TTC549 (cell line): Measurements from ENCODE around the gene RCOR1.
"Not testable (repeated sequence)": the region's sequence is repeated elsewhere in the genome, so short reads cannot be mapped to it uniquely, and the experiment has no call there.

ENCODE experiments used
- FAIRE-seq: peaks from 2 replicates; lab custom pipeline; 2012; peaks lifted over from hg19 to GRCh38; lab: Jason Lieb, UNC

Gene RCOR1

DNA sequence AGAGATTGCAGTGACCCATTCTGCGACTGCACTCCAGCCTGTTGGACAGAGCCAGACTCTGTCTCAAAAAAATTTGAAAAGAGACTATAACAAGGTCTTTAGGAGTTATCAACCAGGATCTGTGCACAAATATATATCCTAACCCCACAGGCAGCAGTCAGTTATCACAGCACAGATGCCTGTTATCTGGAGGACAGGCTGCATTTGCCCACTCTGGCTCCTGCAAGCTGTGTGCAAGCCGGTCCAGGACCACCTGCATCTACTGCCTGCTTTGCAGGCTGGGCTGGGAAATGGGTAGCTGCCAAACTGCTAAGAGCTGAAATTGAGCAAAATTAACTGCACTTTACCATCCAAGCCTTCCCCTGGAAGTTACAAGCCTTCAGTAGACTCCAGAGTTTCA lies 21.4 kb upstream of the RCOR1 start:
- FAIRE-seq, result no peak

DNA sequence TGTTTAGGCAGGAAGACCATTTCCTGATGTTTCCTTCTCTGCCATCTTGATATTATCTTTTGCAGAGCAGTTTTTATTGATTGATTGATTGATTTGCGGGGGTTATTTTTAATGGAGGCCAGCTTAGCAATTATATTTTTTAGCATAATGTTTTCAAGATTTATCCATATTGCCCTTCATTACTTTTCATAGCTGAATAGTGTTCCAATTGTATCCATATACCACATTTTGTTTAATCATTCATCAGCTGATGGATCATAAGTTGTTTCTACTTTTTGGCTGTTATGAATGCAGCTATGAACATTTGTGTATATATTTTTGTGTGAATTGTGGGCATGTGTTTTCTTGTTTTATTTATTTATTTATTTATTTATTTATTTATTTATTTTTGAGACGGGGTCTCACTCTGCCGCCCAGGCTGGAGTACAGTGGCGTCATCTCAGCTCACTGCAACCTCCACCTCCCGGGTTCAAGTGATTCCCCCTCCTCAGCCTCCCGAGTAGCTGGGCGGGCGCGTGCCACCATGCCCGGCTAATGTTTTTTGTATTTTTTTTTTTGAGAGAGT lies 20.9 kb upstream of the RCOR1 start:
- no peak for FAIRE-seq

DNA sequence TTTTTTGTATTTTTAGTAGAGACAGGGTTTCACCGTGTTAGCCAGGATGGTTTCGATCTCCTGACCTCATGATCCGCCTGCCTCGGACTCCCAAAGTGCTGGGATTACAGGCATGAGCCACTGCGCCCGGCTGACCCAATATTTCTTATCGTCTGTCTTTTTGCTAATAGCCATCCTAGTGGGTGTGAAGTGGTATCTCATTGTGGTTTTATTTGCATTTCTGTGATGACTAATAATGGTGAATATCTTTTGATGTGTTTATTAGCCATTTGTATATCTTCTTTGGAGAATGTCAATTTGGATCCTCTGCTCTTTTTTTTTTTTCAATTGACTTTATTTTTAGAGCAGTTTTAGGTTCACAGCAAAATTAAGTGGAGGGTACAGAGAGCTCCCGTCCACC lies 19.3 kb upstream of the RCOR1 start:
- not testable (repeated sequence) for FAIRE-seq

GRCh38 chr14:102573591-102574046 lies 18.8 kb upstream of the RCOR1 start:
- no peak for FAIRE-seq

DNA sequence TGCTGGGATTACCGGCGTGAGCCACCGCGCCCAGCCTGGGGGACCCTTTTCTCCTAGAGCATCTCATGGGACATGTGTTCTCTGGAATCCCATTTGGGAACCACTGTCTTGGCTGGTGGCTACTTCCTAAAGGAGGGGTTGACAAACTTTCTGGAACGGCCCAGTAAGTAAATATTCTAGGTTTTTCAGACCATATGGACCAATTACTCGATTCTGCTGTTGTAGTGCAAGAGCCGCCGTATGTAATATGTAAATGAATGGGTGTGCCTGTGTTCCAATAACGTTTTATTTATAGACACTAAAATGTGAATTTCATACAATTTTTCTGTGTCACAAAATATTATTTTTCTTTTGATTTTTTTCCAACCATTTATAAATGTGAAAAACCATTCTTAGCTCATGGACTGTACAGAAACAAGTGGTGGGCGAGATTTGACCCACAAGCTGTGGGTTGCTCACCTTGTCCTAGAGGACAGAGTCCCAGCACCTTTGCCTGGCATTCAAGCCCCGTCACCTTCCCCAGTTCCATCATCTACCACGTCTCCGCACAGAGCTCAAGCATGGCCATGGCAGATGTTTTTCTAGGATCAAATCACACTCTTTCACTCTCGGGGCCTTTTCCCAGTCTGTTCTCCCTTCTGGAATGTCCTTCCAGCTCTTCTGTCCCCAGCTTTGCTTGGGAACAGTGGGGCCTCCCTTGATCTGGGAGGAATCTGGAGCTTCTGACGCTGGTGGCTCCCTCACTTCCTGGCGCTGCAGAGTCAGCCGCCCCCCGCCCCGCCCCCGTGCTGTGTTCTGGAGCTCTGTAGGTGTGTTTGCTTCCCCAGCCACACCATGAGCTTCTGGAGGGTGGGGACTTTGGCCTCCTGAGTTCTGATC lies 17.9 kb upstream of the RCOR1 start:
- no peak for FAIRE-seq

GRCh38 chr14:102575160-102575845 lies 17.1 kb upstream of the RCOR1 start:
- no peak for FAIRE-seq

- FAIRE-seq, result not testable (repeated sequence)
These were observed 16.5 kb upstream of the RCOR1 start for GRCh38 chr14:102575846-102576428.

DNA sequence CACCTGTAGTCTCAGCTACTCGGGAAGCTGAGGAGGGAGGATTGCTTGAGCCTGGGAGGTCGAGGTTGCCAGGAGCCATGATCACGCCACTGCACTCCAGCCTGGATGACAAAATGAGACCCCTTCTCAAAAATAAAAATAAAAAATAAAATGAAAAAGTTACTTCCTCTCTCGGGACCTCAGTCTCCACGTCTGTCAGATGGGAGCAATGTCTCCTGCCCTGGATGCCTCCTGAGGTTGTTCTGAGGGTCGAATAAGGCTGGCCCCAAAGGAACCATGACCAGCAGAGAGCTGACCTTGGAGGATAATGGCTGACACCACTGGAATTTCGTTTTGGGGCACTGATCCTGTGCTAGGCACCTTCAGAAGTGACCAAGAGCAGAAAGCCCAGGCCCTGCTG lies 13.6 kb upstream of the RCOR1 start:
- FAIRE-seq, result no peak

DNA sequence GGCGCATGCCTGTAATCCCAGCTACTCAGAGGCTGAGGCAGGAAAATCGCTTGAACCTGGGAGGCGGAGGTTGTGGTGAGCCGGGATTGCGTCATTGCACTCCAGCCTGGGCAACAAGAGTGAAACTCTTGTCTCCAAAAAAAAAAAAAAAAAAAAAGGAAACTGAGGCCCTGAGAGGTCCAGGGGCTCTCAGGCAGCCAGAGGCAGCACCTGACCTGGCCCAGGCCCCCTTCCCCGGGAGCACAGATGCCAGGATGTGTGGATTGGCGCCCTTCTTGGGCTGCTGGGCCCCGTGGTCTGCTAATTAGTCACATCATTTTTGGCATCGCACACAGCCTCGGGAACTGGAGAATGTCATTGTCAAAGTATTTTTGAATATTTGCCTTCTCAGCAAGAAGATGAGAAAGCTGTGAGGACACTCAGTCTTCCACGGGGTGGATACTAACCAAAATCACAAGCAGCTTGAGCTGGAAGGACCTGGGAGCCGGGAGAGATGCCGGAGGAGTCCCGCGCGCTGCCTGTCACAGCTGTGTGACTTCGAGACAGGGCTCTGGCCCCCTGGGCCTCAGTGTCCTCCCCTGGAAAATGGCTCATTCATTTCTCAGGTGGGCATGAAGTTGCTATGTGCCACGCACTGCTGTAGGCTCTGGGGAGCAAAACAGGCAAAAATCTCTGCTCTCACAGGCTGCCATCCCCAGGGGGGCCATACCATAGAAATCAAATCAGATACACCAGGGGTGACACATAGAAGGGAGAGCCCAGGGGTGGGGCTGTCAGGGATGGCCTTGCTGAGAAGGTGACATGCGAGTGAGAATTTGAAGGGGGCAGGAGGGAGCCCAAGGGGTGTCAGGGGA lies 12.5 kb upstream of the RCOR1 start:
- no peak for FAIRE-seq

- no peak for FAIRE-seq
These were observed 11.8 kb upstream of the RCOR1 start for GRCh38 chr14:102580550-102581110.

- FAIRE-seq, result no peak
These were observed 11.3 kb upstream of the RCOR1 start for GRCh38 chr14:102581193-102581592.

DNA sequence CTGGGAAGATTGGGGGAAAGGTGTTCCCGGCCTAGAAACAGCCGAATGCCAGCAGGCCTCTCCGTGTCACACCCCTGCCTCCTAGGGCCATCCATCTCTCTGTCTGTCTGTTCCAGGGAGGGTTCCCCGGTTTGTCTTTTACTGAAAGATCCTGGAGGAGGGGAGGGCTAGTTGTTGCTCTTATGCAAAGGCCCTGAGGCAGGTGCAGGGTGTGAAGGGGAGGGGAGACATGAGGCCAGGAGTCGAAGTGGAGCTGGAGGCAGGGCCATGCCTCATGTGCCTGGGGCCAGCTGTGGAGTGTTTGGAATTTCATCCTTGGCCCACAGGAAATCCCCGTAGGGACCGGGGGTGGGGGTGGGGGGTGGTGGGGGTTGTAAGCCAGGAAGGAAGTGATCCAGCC lies 8.7 kb upstream of the RCOR1 start:
- no peak for FAIRE-seq

- no peak for FAIRE-seq
These were observed 7.3 kb upstream of the RCOR1 start for GRCh38 chr14:102584871-102585869.

DNA sequence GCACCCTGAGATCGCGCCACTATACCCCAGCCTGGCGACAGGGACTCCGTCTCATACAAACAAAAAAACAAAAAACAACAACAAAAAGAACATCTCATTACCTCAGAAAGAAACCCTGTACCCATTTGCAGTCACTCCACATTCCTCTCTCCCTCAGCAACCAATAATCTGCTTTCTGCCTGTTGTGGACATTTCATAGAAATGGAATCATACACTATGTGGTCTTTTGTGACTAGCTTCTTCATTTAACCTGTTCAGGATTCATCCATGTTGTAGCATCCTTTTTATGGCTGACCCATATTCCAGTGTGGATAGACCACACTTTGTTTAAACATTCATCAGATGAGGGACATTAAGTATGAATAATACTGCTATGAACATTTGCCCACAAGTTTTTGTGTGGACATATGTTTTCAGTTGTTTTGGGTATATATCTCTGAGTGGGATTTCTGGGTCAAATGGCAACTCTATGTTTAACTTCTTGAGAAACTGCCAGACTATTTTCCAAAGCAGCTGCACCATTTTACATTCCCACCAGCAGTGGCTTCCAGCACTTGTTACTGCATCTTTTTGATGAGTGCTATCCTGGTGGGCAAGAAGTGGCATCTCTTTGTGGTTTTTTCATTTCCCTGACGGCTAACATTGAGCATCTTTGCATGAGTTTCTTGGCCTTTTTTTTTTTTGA lies 5.9 kb upstream of the RCOR1 start:
- FAIRE-seq, result no peak

- no peak for FAIRE-seq
These were observed 3.6 kb upstream of the RCOR1 start for GRCh38 chr14:102588821-102589220.

GRCh38 chr14:102589761-102590290 lies 2.6 kb upstream of the RCOR1 start:
- no peak for FAIRE-seq

GRCh38 chr14:102590667-102591099 lies 1.8 kb upstream of the RCOR1 start:
- no peak for FAIRE-seq

DNA sequence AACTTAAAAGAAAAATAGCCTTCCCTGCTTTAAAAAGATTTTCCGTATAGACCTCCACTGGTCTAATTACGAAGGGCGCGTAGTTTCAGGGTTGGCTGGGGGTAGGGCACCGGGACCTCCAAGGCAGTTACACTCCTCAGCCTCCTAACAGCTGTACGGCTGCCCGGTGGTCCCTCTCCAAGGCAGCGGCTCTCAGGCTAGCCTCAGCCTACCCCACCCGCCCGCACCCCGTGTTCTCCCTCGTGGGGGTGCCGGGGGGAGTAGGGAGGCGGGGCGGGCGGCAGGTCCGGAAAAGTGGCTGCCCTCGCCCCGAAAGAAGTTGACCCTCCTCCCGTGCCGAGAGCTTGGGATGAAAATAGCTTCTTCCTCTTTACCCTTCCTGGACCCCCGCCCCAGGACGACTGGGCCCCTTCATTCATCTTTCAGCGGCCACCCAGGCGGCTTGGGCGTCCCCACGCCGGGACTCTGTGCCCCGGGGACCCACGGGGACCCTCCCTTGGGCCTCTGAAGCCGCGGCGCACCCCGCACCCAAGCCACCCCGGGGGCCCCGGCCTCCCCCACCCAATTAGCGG lies 991 bp upstream of the RCOR1 start:
- FAIRE-seq, result no peak

DNA sequence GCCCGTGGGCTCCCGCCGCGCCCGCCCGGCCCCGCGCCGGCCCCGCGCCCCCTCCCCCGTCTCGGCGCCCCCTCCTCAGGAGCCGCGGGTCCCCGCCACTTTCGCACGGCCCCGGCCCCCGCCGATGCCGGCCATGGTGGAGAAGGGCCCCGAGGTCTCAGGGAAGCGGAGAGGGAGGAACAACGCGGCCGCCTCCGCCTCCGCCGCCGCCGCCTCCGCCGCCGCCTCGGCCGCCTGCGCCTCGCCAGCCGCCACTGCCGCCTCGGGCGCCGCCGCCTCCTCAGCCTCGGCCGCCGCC lies 263 bp downstream of the RCOR1 start:
- FAIRE-seq, result no peak
